ENCODE results near the gene SOHLH1. TPM values are rescaled to one million over a fixed set of nuclear protein-coding genes. Genes with fewer than 3 reads are reported as not detected.
"Not testable (repeated sequence)": the region's sequence is repeated elsewhere in the genome, so short reads cannot be mapped to it uniquely, and the experiment has no call there.

SOHLH1 gene
- polyA plus RNA-seq, 1 of the 3 experiments (the other 2 are of a cell fraction), result not detected

GRCh38 chr9:135673941-135674340 lies 25.3 kb downstream of the SOHLH1 start:
- CTCF ChIA-PET, result interaction anchor here (1.4 kb wide), 1 partner anchor 30 kb away, joined by 3 read pairs; no protein-coding TSS in a partner anchor
- Histone ChIP-seq H3K9ac (no peak overlapping the region), H3K27me3 (ENCODE audit: insufficient read depth) (no peaks in the 10 kb centered on the region), H2AFZ (ENCODE audit: low read depth) (no peak overlapping the region), H3K27ac (ENCODE audit: low read depth in 2 of 2, low read length in 1 of 2) (no peak overlapping the region), H3K79me2 (ENCODE audit: insufficient read depth) (no peaks in the 10 kb centered on the region), H3F3A (replicated peaks; ENCODE audit: insufficient read depth) (no peaks in the 10 kb centered on the region), H3K4me1 (ENCODE audit: control insufficient read depth in 1 of 2, insufficient read depth in 2 of 2, low read depth in 1 of 2, low read length in 1 of 2) (no peaks in the 10 kb centered on the region), H3K9me2 (no peaks in the 10 kb centered on the region), H3K9me3 (no peaks in the 10 kb centered on the region), H4K20me1 (ENCODE audit: insufficient read depth) (no peaks in the 10 kb centered on the region), H3K4me2 (no peak overlapping the region), H3K36me3 (replicated peaks in 1 of 2; ENCODE audit: control insufficient read depth in 1 of 2, insufficient read depth in 2 of 2, low read length in 1 of 2) (no peaks in the 10 kb centered on the region), H3K4me3 (ENCODE audit: low read depth in 2 of 2, low read length in 1 of 2) (no peak overlapping the region)
- TF ChIP-seq FOXM1 (IDR thresholded peaks at IDR 0.05; ENCODE audit: low read depth) (no peak), REST (IDR thresholded peaks at IDR 0.05; ENCODE audit: low read depth, low read length) (no peak), NRF1 (IDR thresholded peaks at IDR 0.05; ENCODE audit: low read depth, low read length) (no peak)
- 46% methylated on average over 8 of the region's 8 CpGs for WGBS (ENCODE audit: low lambda C conversion rate)
- POLR2A ChIA-PET, result no interaction called here
- DNase-seq, result no peak

GRCh38 chr9:135672786-135673185 lies 26.5 kb downstream of the SOHLH1 start:
- H3K9me2 ChIP-seq; H3K27me3 ChIP-seq (ENCODE audit: insufficient read depth); H2AFZ ChIP-seq (ENCODE audit: low read depth); H4K20me1 ChIP-seq (ENCODE audit: insufficient read depth); H3K9ac ChIP-seq; POLR2A ChIA-PET; H3K36me3 ChIP-seq (replicated peaks in 1 of 2; ENCODE audit: control insufficient read depth in 1 of 2, insufficient read depth in 2 of 2, low read length in 1 of 2); H3K9me3 ChIP-seq; H3K4me3 ChIP-seq (ENCODE audit: low read depth in 2 of 2, low read length in 1 of 2); H3K27ac ChIP-seq (ENCODE audit: low read depth in 2 of 2, low read length in 1 of 2); DNase-seq; H3K4me2 ChIP-seq; H3F3A ChIP-seq (replicated peaks; ENCODE audit: insufficient read depth); H3K4me1 ChIP-seq (ENCODE audit: control insufficient read depth in 1 of 2, insufficient read depth in 2 of 2, low read depth in 1 of 2, low read length in 1 of 2); H3K79me2 ChIP-seq (ENCODE audit: insufficient read depth): not testable (repeated sequence)
- 36% methylated on average over 7 of the region's 7 CpGs for WGBS (ENCODE audit: low lambda C conversion rate)
- CTCF ChIA-PET, result interaction anchor here (1.0 to 1.6 kb wide), 2 partner anchors 26 to 69 kb away, joined by 3 to 5 read pairs; no protein-coding TSS in a partner anchor

- Histone ChIP-seq H3K9me2 (no peaks in the 10 kb centered on the region), H3K4me3 (ENCODE audit: low read depth in 2 of 2, low read length in 1 of 2) (no peak overlapping the region), H3K27me3 (ENCODE audit: insufficient read depth) (no peaks in the 10 kb centered on the region), H3K4me2 (no peak overlapping the region), H3K36me3 (replicated peaks in 1 of 2; ENCODE audit: control insufficient read depth in 1 of 2, insufficient read depth in 2 of 2, low read length in 1 of 2) (no peaks in the 10 kb centered on the region), H3K4me1 (ENCODE audit: control insufficient read depth in 1 of 2, insufficient read depth in 2 of 2, low read depth in 1 of 2, low read length in 1 of 2) (no peaks in the 10 kb centered on the region), H3K79me2 (ENCODE audit: insufficient read depth) (no peaks in the 10 kb centered on the region), H4K20me1 (ENCODE audit: insufficient read depth) (no peaks in the 10 kb centered on the region), H3K9ac (no peak overlapping the region), H3K9me3 (no peaks in the 10 kb centered on the region), H3K27ac (ENCODE audit: low read depth in 2 of 2, low read length in 1 of 2) (no peak overlapping the region), H2AFZ (ENCODE audit: low read depth) (no peak overlapping the region), H3F3A (replicated peaks; ENCODE audit: insufficient read depth) (no peaks in the 10 kb centered on the region)
- WGBS (ENCODE audit: low lambda C conversion rate), result 39% methylated on average over 9 of the region's 17 CpGs
- DNase-seq, result peak; percentile 72
- POLR2A ChIA-PET, result no interaction called here
- CTCF ChIA-PET, result interaction anchor here (1.0 to 1.6 kb wide), 2 partner anchors 25 to 68 kb away, joined by 3 to 5 read pairs; no protein-coding TSS in a partner anchor
- TF ChIP-seq CTCF (IDR thresholded peaks at IDR 0.05) (no peak), YY1 (IDR thresholded peaks at IDR 0.05; ENCODE audit: low read depth) (no peak), SIN3A (IDR thresholded peaks at IDR 0.05; ENCODE audit: borderline replicate concordance, low read depth, low read length) (no peak), USF2 (IDR thresholded peaks at IDR 0.05; ENCODE audit: borderline replicate concordance, low read depth, low read length) (no peak), MXI1 (IDR thresholded peaks at IDR 0.05; ENCODE audit: low read depth, low read length) (no peak), JUND (IDR thresholded peaks at IDR 0.05) (no peak), REST (IDR thresholded peaks at IDR 0.05; ENCODE audit: low read depth, low read length) (no peak)
Observed at GRCh38 chr9:135671591-135672041, 27.7 kb downstream of the SOHLH1 start.

Data from SK-N-SH (cell line).